ENCODE results near the gene DOCK7.
A peak's percentile ranks its signal among the peaks of the same experiment; 100 is the strongest.

DOCK7 gene

DNA sequence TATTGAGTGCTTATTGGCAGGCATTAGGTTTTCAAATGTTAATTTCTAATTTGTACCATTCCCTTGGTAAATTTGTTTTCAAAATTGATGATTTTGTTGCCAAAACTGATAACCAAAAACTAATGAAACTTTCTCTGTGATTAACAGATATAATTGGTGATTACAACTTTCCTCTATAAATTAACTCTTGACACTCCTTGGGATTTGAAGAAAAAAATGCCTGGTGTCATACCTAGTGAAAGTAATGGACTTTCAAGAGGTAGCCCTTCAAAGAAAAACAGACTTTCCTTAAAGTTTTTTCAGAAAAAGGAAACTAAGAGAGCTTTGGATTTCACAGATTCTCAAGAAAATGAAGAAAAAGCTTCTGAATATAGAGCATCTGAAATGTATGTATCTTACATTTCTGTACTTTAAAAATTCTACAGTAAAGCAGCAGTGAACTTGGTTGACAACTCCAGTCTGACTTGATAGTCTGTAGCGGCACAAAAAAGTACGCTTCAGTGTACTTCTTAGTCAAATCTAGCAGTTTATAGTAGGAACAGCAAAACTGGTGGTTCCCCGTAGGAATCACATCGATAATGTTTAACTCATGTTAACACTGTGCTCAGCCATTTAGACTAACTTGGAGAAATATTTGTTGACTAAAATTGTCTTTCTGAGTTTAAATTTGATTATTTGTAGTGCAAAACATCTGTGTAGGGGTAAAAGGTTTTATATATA, 248.4 kb downstream of the DOCK7 start:
- DNase-seq (ENCODE audit: low spot score), result no peak

DNA sequence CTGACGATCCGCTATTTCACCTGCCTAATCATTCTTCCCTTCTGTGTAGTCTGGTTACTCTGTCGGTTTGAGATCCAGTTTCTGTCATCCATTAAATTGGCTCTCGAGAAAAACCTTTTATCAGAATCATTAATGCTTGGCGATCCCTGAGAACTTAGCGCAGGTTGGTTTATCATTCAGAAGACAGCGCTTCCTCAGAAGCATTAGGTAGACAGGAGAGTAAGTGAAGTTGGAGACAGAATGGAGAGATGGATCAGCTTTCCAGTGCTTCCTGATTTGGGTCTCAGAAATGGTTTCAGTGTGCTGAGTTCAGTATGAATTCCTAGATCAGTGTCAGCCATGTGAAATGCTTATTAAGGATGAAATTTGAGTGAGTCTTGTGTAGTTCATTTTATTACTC, 250.0 kb downstream of the DOCK7 start:
- DNase-seq (ENCODE audit: low spot score), result no peak

- DNase-seq (ENCODE audit: low spot score), result peak; percentile 9
Measured at GRCh38 chr1:62437273-62437940, 250.8 kb downstream of the DOCK7 start.

DNA sequence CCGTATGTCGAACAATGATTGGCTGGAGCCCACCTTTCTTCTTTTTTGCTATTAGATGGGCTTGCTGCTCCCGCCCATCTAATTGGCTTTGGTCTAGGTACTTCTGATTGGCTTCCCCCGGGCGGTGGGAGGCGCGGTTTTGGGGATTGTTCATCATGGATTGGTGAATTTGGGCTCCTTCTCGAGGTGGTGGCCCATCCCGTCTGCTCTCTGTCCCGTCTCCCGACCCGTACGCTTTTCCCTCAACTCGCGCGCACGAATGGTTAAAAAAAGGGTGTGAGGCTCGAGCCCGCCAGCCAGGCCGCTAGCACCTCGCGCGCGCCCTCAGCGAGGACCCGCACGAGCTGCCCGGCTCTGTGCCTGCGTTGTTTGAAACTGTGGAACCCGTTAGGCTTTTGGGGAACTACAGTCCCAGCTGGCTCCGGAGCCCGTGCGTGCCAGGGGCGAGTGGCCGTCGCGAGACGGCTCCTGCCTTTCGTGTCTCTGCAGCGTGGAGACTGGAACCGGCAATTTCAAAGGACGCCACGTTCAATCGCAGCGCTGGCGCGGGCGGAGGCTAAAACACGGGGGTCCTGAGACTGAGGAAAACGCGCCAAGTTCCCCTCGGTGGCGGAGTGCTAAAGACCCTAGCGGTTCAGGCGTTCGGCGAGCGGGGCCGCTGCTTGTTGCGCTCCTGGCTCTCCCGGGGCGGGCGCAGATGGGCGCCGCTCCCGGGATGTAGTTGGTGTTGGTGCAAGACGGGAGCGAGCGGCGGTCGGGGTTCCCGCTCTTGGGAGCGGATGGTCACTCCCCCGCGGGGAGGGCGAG, 251.5 kb downstream of the DOCK7 start, which contains the start of gene USP1:
TSS of gene USP1 (plus strand) at position 584 of the 807 bp plus-strand sequence. CDS start 2,819 bp downstream, outside the sequence.
- peak; percentile 97 for DNase-seq (ENCODE audit: low spot score)

DNA sequence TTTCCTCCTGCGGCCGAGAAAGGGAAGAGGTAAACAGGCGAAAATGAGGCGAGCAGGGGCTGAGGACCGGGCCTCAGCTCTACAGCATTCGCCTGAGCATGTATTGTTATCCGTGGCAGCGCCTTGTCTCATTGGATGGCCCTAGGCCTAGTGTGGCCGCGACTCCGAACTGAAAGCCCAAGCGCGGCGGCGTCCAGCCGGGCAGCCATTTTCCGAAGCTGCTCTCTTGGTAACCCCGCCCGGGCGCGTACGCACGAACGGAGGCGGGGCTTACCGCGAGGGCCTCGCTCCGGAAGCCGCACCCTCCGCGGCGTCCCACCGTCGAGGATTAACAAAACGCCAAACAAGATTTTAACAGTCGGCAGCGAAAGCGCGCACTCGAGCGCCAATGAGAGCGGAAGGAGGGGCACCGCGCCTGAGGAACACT, 252.1 kb downstream of the DOCK7 start:
- DNase-seq (ENCODE audit: low spot score), result no peak

GRCh38 chr1:62435231-62436038, 252.8 kb downstream of the DOCK7 start:
- DNase-seq (ENCODE audit: low spot score), result no peak

- DNase-seq (ENCODE audit: low spot score), result no peak
Measured at GRCh38 chr1:62434618-62435001, 253.6 kb downstream of the DOCK7 start.

DNA sequence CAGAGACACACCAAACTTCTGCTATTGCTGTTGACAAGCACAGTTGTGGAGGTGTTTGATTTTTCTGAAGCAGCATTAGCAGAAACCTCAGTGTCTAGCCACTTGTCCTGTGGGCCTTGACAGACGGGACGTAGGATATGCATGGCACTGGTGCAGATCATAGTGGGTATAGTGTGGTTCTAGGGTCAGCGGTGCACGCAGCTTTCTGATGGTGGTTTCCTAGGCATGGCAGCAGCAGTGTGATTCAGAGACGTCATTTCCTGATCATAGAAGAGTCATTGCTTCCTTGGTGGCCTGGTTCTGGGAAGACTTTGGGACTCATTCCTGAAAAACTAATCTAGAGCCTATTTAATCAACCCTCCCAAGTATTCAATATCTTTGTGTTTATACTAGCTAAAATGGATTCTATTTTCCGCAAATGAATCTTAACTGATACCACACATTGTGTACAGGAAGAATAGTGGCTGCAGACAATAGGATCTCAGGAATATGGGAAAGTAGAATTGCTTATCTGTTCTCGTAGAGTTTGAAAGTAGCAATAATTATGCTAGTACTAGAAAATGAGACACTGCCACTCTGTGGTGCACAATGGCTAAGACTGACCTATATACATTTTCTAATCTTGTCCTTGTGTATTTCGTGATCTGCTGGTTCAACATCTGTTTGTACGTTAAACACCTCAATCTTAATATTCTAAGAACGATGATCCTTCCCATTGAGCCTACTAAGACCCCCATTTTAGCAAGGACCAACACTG, 254.1 kb downstream of the DOCK7 start:
- DNase-seq (ENCODE audit: low spot score), result no peak

GRCh38 chr1:62429581-62429980, 258.6 kb downstream of the DOCK7 start:
- DNase-seq (ENCODE audit: low spot score), result no peak

- DNase-seq (ENCODE audit: low spot score), result no peak
Measured at GRCh38 chr1:62428351-62428750, 259.8 kb downstream of the DOCK7 start.

DNA sequence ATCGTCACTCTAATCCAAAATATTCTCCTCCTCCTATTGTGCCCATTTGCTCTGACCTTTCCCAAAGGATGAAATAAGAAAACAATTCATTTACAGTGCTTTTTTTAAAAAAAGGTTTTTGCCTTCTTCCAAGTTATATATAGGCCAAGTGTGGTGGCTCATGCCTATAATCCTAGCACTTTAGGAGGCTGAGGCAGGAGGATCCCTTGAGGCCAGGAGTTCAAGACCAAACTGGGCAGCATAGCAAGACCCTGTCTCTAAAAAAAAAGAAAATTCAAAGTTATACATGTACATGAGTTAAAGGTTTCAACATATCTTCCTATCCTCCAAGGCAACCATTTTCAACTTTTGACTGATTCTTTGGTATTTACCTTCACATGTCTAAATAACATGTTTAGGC, 261.4 kb downstream of the DOCK7 start:
- DNase-seq (ENCODE audit: low spot score), result no peak

- DNase-seq (ENCODE audit: low spot score), result no peak
Measured at GRCh38 chr1:62426237-62426636, 261.9 kb downstream of the DOCK7 start.

- DNase-seq (ENCODE audit: low spot score), result no peak
Measured at GRCh38 chr1:62425041-62425440, 263.1 kb downstream of the DOCK7 start.

GRCh38 chr1:62424411-62424810, 263.8 kb downstream of the DOCK7 start:
- no peak for DNase-seq (ENCODE audit: low spot score)

DNA sequence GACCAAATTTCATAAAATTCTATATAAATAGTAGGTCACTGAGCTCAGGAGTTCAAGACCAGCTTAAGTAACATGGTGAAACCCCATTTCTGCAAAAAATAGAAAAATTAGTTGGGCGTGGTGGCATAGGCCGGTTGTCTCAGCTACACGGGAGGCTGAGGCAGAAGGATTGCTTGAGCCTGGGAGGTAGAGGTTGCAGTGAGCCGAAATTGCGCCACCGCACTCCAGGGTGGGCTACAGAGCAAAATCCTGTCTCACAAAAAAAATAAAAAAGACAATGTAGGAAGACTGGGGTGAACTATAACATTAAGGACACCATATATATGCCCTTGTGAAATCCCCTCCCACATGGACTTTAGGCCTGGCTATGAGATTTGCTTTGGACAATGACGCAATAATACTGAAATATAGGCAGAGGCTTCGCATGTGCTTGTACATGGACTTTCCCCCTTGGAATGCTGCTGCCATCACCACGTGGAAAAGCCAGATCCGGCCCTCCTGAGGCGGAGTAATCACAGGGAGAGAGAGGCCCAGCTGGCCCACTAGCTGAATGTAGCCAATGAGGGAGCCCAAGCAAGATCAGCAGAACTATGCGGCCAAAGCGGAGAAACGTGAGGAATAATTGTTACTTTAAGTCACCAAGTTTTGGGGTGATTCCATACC, 264.5 kb downstream of the DOCK7 start:
- no peak for DNase-seq (ENCODE audit: low spot score)

GRCh38 chr1:62420214-62420613, 268.0 kb downstream of the DOCK7 start:
- DNase-seq (ENCODE audit: low spot score), result no peak

- no peak for DNase-seq (ENCODE audit: low spot score)
Measured at GRCh38 chr1:62417351-62417999, 270.7 kb downstream of the DOCK7 start.

DNA sequence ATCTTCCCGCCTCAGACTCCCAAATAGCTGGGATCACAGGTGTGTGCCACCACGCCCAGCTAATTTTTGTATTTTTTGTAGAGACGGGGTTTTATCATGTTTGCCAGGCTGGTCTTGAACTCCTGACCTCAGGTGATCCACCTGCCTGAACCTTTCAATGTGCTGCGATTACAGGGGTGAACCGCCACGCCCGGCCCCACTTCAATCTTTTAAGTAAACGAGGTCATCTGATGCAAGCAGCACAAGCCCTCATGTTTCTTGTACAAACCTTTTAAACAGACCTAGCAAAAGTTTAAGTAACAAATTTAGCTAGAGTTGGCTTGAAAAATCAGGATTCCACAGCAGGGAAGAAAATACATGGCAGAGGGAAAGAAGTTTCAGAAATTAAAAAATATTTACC, 272.5 kb downstream of the DOCK7 start:
- no peak for DNase-seq (ENCODE audit: low spot score)

GRCh38 chr1:62407398-62408009, 280.7 kb downstream of the DOCK7 start:
- DNase-seq (ENCODE audit: low spot score), result peak; percentile 46

DNA sequence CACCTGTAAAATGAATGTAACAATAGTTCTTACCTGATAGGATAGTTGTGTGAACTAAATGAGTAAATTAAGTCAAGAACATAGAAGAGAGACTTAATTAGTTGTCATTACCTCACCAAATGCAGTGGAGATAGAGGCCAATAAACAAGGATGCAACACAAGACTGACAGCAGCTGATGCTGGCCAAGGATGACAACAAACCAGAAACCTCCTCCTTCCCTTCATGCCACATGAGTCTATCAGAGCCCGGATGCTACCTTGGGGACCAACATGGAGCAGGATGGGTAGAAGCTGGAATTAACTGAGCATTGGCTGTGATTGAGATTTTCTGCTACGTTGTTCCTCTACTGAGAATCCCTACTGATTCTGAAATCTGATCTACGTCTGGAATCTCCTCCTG, 281.6 kb downstream of the DOCK7 start:
- DNase-seq (ENCODE audit: low spot score), result no peak

All from hepatic stellate cell (primary cell).